HUES64 (cell line): ENCODE measurements around the gene AP3S2. TPM values are rescaled to one million over a fixed set of nuclear protein-coding genes. Genes with fewer than 3 reads are reported as not detected.
"Not testable (repeated sequence)": the region's sequence is repeated elsewhere in the genome, so short reads cannot be mapped to it uniquely, and the experiment has no call there.

ENCODE experiments used
- H3K27ac ChIP-seq: 2 replicates; pipeline ENCODE4 v1.7.0; 2013; ENCODE audit warnings: low read depth, low read length, inconsistent platforms
- H3K27me3 ChIP-seq: 2 replicates; pipeline ENCODE4 v1.6.1; 2013; ENCODE audit warnings: mild to moderate bottlenecking, low read length; ENCODE audit not compliant: insufficient read depth
- H3K36me3 ChIP-seq: 2 replicates; pipeline ENCODE4 v1.6.1; 2013; ENCODE audit warnings: mild to moderate bottlenecking, low read length; ENCODE audit not compliant: insufficient read depth
- H3K4me1 ChIP-seq: 2 replicates; pipeline ENCODE4 v1.6.1; 2013; ENCODE audit warnings: mild to moderate bottlenecking, low read length, moderate library complexity; ENCODE audit not compliant: insufficient read depth
- H3K4me3 ChIP-seq: 2 replicates; pipeline ENCODE4 v1.5.1; 2013; ENCODE audit warnings: mild to moderate bottlenecking, low read length, moderate library complexity
- H3K9ac ChIP-seq: 2 replicates; pipeline ENCODE4 v1.6.1; 2013; ENCODE audit warnings: mild to moderate bottlenecking, low read depth, low read length
- H3K9me3 ChIP-seq: 2 replicates; pipeline ENCODE4 v1.6.1; 2013; ENCODE audit warnings: low read depth, low read length; ENCODE audit not compliant: insufficient read depth
- WGBS: fragments of 150-250, 120-280 bp; methylation state at CpG from one replicate; pipeline ENCODE4 v1.1.7; 2013; ENCODE audit warnings: missing lambda C conversion rate; 5-methylcytosine and 5-hydroxymethylcytosine counted together
- polyA plus RNA-seq, 2 experiments: library from polyadenylated mRNA; stranded (reverse); fragments of 50-300 nt; gene quantifications; one replicate each; pipeline ENCODE4 v1.2.3, GENCODE V29; 2013

AP3S2 gene
- polyA plus RNA-seq (2013, experiment 1 of 2) = 37.0 TPM
- polyA plus RNA-seq (2013, experiment 2 of 2) = 36.6 TPM

- no peaks in the 10 kb centered on the region for H3K9me3 ChIP-seq
- H3K9ac ChIP-seq = peak within 1 kb of the TSS; percentile 88
- peak within 1 kb of the TSS; percentile 91 for H3K4me3 ChIP-seq
- under 1% methylated on average over 62 of the region's 62 CpGs for WGBS
- H3K27ac ChIP-seq = peak within 1 kb of the TSS; percentile 91
- peaks cover 4% of the 10 kb centered on the region; the same call in 1 of the 2 replicates for H3K4me1 ChIP-seq
- H3K36me3 ChIP-seq = peaks cover 3% of the 10 kb centered on the region
- H3K27me3 ChIP-seq = no peaks in the 10 kb centered on the region
These were observed at the start of gene AP3S2 for GRCh38 chr15:89893696-89894447. AP3S2 (minus strand) TSS chr15:89893994; CDS start chr15:89893949, 45 bp downstream.

- H3K9me3 ChIP-seq = no peaks in the 10 kb centered on the region
- no peak overlapping the region for H3K27ac ChIP-seq
- H3K36me3 ChIP-seq = no peaks in the 10 kb centered on the region
- H3K4me3 ChIP-seq = no peak overlapping the region
- 98% methylated on average over 3 of the region's 3 CpGs for WGBS
- H3K27me3 ChIP-seq = no peaks in the 10 kb centered on the region
- no peaks in the 10 kb centered on the region for H3K4me1 ChIP-seq
- H3K9ac ChIP-seq = no peak overlapping the region
These were observed 46.1 kb upstream of the AP3S2 start for GRCh38 chr15:89939910-89940309.

- not testable (repeated sequence) for H3K9ac ChIP-seq, H3K36me3 ChIP-seq, H3K27me3 ChIP-seq, H3K9me3 ChIP-seq, H3K27ac ChIP-seq, H3K4me3 ChIP-seq, H3K4me1 ChIP-seq
- WGBS = 95% methylated on average over 2 of the region's 2 CpGs
These were observed 45.6 kb upstream of the AP3S2 start for GRCh38 chr15:89939377-89939776.

GRCh38 chr15:89937365-89938350 lies 43.9 kb upstream of the AP3S2 start:
- H3K36me3 ChIP-seq = no peaks in the 10 kb centered on the region
- H3K27ac ChIP-seq = no peak overlapping the region
- no peaks in the 10 kb centered on the region for H3K9me3 ChIP-seq
- no peaks in the 10 kb centered on the region for H3K27me3 ChIP-seq
- no peak overlapping the region for H3K4me3 ChIP-seq
- no peak overlapping the region for H3K9ac ChIP-seq
- H3K4me1 ChIP-seq = no peaks in the 10 kb centered on the region
- WGBS = 87% methylated on average over 8 of the region's 10 CpGs

- no peak overlapping the region for H3K27ac ChIP-seq
- no peaks in the 10 kb centered on the region for H3K9me3 ChIP-seq
- no peaks in the 10 kb centered on the region for H3K36me3 ChIP-seq
- no peaks in the 10 kb centered on the region for H3K4me1 ChIP-seq
- no peaks in the 10 kb centered on the region for H3K27me3 ChIP-seq
- H3K9ac ChIP-seq = no peak overlapping the region
- WGBS = 94% methylated on average over 14 of the region's 14 CpGs
- H3K4me3 ChIP-seq = no peak overlapping the region
These were observed 43.0 kb upstream of the AP3S2 start for GRCh38 chr15:89936786-89937265.

- H3K4me1 ChIP-seq = no peaks in the 10 kb centered on the region
- H3K9me3 ChIP-seq = no peaks in the 10 kb centered on the region
- H3K9ac ChIP-seq = no peak overlapping the region
- H3K36me3 ChIP-seq = no peaks in the 10 kb centered on the region
- no peaks in the 10 kb centered on the region for H3K27me3 ChIP-seq
- no peak overlapping the region for H3K4me3 ChIP-seq
- 96% methylated on average over 8 of the region's 8 CpGs for WGBS
- H3K27ac ChIP-seq = no peak overlapping the region
These were observed 42.4 kb upstream of the AP3S2 start for GRCh38 chr15:89936051-89936785.

- Histone ChIP-seq H3K27me3 (no peaks in the 10 kb centered on the region), H3K9me3 (no peaks in the 10 kb centered on the region), H3K27ac (no peak overlapping the region), H3K36me3 (no peaks in the 10 kb centered on the region), H3K4me1 (no peaks in the 10 kb centered on the region), H3K9ac (no peak overlapping the region), H3K4me3 (no peak overlapping the region)
- 92% methylated on average over 3 of the region's 3 CpGs for WGBS
These were observed 39.1 kb upstream of the AP3S2 start for GRCh38 chr15:89932880-89933279.

GRCh38 chr15:89928421-89928820 lies 34.6 kb upstream of the AP3S2 start:
- 95% methylated on average over 4 of the region's 4 CpGs for WGBS
- no peak overlapping the region for H3K9ac ChIP-seq
- H3K4me1 ChIP-seq = no peaks in the 10 kb centered on the region
- H3K27ac ChIP-seq = no peak overlapping the region
- H3K27me3 ChIP-seq = no peaks in the 10 kb centered on the region
- no peaks in the 10 kb centered on the region for H3K9me3 ChIP-seq
- H3K36me3 ChIP-seq = no peaks in the 10 kb centered on the region
- H3K4me3 ChIP-seq = no peak overlapping the region

- Histone ChIP-seq H3K27me3 (no peaks in the 10 kb centered on the region), H3K27ac (no peak overlapping the region), H3K4me1 (no peaks in the 10 kb centered on the region), H3K36me3 (no peaks in the 10 kb centered on the region), H3K4me3 (no peak overlapping the region), H3K9ac (no peak overlapping the region), H3K9me3 (no peaks in the 10 kb centered on the region)
- WGBS = 100% methylated on average over 1 of the region's 2 CpGs
These were observed 32.4 kb upstream of the AP3S2 start for GRCh38 chr15:89926158-89926557.

- no peak overlapping the region for H3K9ac ChIP-seq
- H3K4me3 ChIP-seq = no peak overlapping the region
- 89% methylated on average over 3 of the region's 4 CpGs for WGBS
- no peaks in the 10 kb centered on the region for H3K27me3 ChIP-seq
- H3K27ac ChIP-seq = no peak overlapping the region
- H3K36me3 ChIP-seq = no peaks in the 10 kb centered on the region
- H3K9me3 ChIP-seq = no peaks in the 10 kb centered on the region
- peaks cover 7% of the 10 kb centered on the region for H3K4me1 ChIP-seq
These were observed 23.8 kb upstream of the AP3S2 start for GRCh38 chr15:89917442-89918101.
